Caco-2 (cell line): ENCODE results near the gene TMPRSS6. TPM values are rescaled to one million over a fixed set of nuclear protein-coding genes. Genes with fewer than 3 reads are reported as not detected.

Experiments
- BruUV-seq: library from RNA; stranded (reverse); fragments of 400-500 nt; replicated peaks from 2 replicates; lab custom pipeline; 2021; lab: Mats Ljungman, UMichigan
- CTCF ChIA-PET: fragments of 300-600 bp; sonication (Branson Sonifier 250); formaldehyde crosslinking; loops from one replicate; lab custom pipeline; 2022; ENCODE audit warnings: antibody characterized with exemption; lab: Charles Lee
- POLR2A ChIA-PET: fragments of 300-600 bp; sonication (Branson Sonifier 250); formaldehyde crosslinking; loops from one replicate; lab custom pipeline; 2022; ENCODE audit warnings: antibody characterized with exemption; lab: Charles Lee
- DNase-seq, 2 experiments: peaks; one replicate each; pipeline versions ENCODE4 v3.0.0 to v3.0.0-alpha.2; 2020 to 2022
- H3K27me3 ChIP-seq: replicated peaks from 2 replicates; pipeline ENCODE4 v1.6.0; 2011; ENCODE audit warnings: low read length; ENCODE audit not compliant: control insufficient read depth, insufficient read depth
- H3K36me3 ChIP-seq: 2 replicates; pipeline ENCODE4 v1.5.1; 2011; ENCODE audit warnings: low read length; ENCODE audit not compliant: control insufficient read depth, insufficient read depth
- H3K4me1 ChIP-seq: fragments of 250-450 bp; sonication (Bioruptor Pico); 2 replicates; pipeline ENCODE4 v1.5.1; 2020; ENCODE audit warnings: mild to moderate bottlenecking
- H3K4me3 ChIP-seq: 2 replicates; pipeline ENCODE4 v1.5.1; 2011; ENCODE audit warnings: low read depth, mild to moderate bottlenecking, control low read depth, low read length
- H3K9me3 ChIP-seq: fragments of 250-450 bp; sonication (Bioruptor Pico); 2 replicates; pipeline ENCODE4 v1.5.1; 2020; ENCODE audit warnings: mild to moderate bottlenecking, moderate library complexity
- H3K27ac Mint-ChIP-seq: one replicate; pipeline ENCODE4 v1.8.0; 2022; ENCODE audit warnings: mixed read lengths; ENCODE audit not compliant: unreplicated experiment
- H3K27me3 Mint-ChIP-seq: one replicate; pipeline ENCODE4 v1.8.0; 2022; ENCODE audit warnings: mixed read lengths; ENCODE audit not compliant: insufficient read depth, unreplicated experiment
- H3K36me3 Mint-ChIP-seq: one replicate; pipeline ENCODE4 v1.8.0; 2022; ENCODE audit warnings: mild to moderate bottlenecking, mixed read lengths; ENCODE audit not compliant: insufficient read depth, unreplicated experiment
- H3K4me1 Mint-ChIP-seq: one replicate; pipeline ENCODE4 v1.8.0; 2022; ENCODE audit warnings: low read depth, mixed read lengths; ENCODE audit not compliant: unreplicated experiment
- H3K4me3 Mint-ChIP-seq: one replicate; pipeline ENCODE4 v1.8.0; 2022; ENCODE audit warnings: mild to moderate bottlenecking, moderate library complexity, mixed read lengths; ENCODE audit not compliant: unreplicated experiment
- H3K9me3 Mint-ChIP-seq: one replicate; pipeline ENCODE4 v1.8.0; 2022; ENCODE audit warnings: mixed read lengths; ENCODE audit not compliant: unreplicated experiment
- intact Hi-C: fragments of 100-400 bp; cut with micrococcal nuclease; formaldehyde crosslinking; loops from one replicate; pipeline ENCODE4 v1.10.0; 2022; ENCODE audit not compliant: unreplicated experiment
- total RNA-seq: library from RNA; stranded (reverse); gene quantifications from 2 replicates; pipeline ENCODE4 v1.2.3, GENCODE V29; 2022
- TF ChIP-seq, protein P1 (sequence below), 2 experiments: fragments of 200-600 bp in 1 of 2; IDR thresholded peaks; 1 replicate in 1 of 2; 2 replicates in 1 of 2; pipeline versions ENCODE4 v1.5.1 to v1.8.0; 2011 to 2022; ENCODE audit warnings: antibody characterized with exemption in 1 of 2, control low read depth in 1 of 2, inconsistent platforms in 1 of 2, low read depth in 1 of 2, low read length in 1 of 2, mild to moderate bottlenecking in 1 of 2, moderate library complexity in 1 of 2; ENCODE audit not compliant: insufficient read depth in 1 of 2, severe bottlenecking in 1 of 2, unreplicated experiment in 1 of 2

Gene TMPRSS6
- total RNA-seq, 1 experiment from 2014 or later, result 1.6 TPM

DNA sequence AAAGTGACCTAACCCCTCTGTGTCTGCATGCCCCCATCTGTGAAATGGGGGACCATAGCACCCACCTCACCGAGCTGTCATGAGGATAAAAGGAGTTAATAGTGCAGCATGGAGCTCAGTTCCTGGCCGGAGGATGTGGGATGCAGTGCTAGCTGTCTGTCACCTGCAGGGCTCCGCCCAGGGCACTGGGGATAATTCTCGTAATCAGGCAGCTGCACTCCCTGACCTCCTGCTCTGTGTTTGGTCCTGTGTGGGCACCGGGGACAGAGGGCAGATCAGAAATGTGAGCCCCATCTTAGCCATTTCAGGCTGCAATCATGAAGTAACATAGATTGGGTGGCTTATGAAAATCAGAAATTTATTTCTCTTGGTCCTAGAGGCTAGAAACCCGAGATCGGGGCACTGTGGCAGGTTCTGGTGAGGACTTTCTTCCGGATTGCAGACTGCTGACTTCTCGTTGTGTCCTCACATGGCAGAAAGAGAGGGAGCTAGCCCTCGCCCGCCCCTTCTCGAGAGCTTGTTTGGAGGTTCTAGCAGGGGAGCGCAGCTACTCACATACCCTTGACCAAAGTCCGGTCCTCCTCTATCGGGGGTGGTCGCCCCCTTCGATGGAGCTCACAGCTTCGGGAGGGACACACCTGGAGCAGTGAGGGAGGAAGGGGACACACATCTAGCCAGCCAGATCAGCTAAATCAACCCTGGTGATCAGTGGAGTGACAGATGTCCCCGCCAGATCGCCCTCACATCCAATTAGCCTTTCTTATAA lies 54.7 kb downstream of the TMPRSS6 start:
- TF ChIP-seq, protein P1, sequence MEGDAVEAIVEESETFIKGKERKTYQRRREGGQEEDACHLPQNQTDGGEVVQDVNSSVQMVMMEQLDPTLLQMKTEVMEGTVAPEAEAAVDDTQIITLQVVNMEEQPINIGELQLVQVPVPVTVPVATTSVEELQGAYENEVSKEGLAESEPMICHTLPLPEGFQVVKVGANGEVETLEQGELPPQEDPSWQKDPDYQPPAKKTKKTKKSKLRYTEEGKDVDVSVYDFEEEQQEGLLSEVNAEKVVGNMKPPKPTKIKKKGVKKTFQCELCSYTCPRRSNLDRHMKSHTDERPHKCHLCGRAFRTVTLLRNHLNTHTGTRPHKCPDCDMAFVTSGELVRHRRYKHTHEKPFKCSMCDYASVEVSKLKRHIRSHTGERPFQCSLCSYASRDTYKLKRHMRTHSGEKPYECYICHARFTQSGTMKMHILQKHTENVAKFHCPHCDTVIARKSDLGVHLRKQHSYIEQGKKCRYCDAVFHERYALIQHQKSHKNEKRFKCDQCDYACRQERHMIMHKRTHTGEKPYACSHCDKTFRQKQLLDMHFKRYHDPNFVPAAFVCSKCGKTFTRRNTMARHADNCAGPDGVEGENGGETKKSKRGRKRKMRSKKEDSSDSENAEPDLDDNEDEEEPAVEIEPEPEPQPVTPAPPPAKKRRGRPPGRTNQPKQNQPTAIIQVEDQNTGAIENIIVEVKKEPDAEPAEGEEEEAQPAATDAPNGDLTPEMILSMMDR (IDR thresholded peaks at IDR 0.05; ENCODE audit: insufficient read depth in 1 of 2, low read depth in 1 of 2, low read length in 1 of 2, severe bottlenecking in 1 of 2, unreplicated experiment in 1 of 2), result no peak
- BruUV-seq, result no TSS peak
- no peaks in the 10 kb centered on the region for H3K9me3 Mint-ChIP-seq
- no peaks in the 10 kb centered on the region for H3K27me3 ChIP-seq
- no peak for DNase-seq
- POLR2A ChIA-PET, result no interaction called here
- H3K9me3 ChIP-seq, result no peaks in the 10 kb centered on the region
- no peak overlapping the region for H3K4me3 Mint-ChIP-seq
- H3K27ac Mint-ChIP-seq, result no peak overlapping the region
- H3K36me3 ChIP-seq, result no peaks in the 10 kb centered on the region
- no peaks in the 10 kb centered on the region for H3K27me3 Mint-ChIP-seq
- no peaks in the 10 kb centered on the region for H3K4me1 Mint-ChIP-seq
- no peaks in the 10 kb centered on the region for H3K36me3 Mint-ChIP-seq
- intact Hi-C loops, result no loop called here
- no peak overlapping the region for H3K4me3 ChIP-seq
- peaks cover 3% of the 10 kb centered on the region; the same call in 1 of the 2 replicates for H3K4me1 ChIP-seq
- CTCF ChIA-PET, result no interaction called here

DNA sequence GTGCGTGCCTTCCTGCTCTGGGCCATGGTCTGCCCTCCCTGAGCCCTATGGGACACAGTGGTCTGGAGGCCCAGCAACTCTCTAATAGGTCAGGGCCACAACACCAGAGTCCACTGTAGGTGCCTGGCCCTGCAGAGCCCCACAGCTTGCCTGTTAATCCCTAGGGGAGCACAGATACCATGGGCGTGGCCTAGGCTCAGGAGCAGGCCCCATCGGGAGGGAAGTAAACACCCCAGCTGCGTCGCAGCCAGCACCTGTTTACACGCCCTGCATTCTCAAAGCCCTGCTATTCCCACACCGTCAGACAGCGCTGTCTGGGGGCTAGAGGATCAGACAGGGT lies 55.5 kb downstream of the TMPRSS6 start:
- H3K36me3 Mint-ChIP-seq, result no peaks in the 10 kb centered on the region
- BruUV-seq, result no TSS peak
- no peak overlapping the region for H3K4me3 ChIP-seq
- H3K36me3 ChIP-seq, result no peaks in the 10 kb centered on the region
- intact Hi-C loops, result no loop called here
- H3K27me3 Mint-ChIP-seq, result no peaks in the 10 kb centered on the region
- TF ChIP-seq, protein P1 (IDR thresholded peaks at IDR 0.05; ENCODE audit: insufficient read depth in 1 of 2, low read depth in 1 of 2, low read length in 1 of 2, severe bottlenecking in 1 of 2, unreplicated experiment in 1 of 2), result no peak
- no peaks in the 10 kb centered on the region for H3K27me3 ChIP-seq
- H3K9me3 ChIP-seq, result no peaks in the 10 kb centered on the region
- H3K4me1 ChIP-seq, result peaks cover 3% of the 10 kb centered on the region; the same call in 1 of the 2 replicates
- H3K4me1 Mint-ChIP-seq, result no peaks in the 10 kb centered on the region
- CTCF ChIA-PET, result no interaction called here
- H3K9me3 Mint-ChIP-seq, result no peaks in the 10 kb centered on the region
- no peak overlapping the region for H3K4me3 Mint-ChIP-seq
- DNase-seq, result no peak
- H3K27ac Mint-ChIP-seq, result no peak overlapping the region
- POLR2A ChIA-PET, result no interaction called here

DNA sequence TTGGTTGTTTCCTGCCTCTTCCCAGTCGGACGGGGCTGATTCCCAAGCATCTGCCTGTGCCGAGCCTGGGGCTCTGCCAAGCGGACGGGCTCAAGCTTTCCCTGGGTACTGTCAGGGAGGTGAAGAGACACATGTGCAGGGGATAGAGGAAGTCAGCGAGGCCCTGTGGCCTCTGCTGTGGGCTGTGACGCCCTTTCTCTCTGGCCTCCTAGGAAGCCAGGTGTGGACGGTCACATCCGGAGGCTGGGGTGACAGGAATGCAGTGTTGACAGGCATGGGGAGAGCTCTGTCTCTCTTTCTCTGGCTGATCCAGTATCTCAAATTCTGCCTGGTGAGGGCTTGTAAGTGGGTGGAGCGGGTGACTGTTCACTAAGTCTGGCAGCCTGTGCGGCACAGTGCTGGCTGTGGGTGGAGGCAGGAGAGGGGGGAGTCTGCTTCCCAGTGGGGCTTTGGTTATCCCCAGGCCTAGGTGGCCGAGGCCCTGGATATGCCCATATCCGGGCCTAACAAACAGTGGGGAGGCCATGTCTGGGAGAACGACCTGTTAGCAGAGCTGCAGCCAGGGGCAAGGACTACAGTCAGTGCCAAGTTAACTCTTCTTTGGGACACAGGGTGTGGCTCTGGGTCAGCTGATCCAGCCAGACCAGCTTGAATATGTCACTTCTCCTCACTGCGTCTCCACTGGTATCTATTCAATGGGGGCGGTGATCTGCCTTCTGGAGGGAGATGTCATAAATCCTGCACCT lies 56.0 kb downstream of the TMPRSS6 start:
- Mint-ChIP-seq H3K4me1 (no peaks in the 10 kb centered on the region), H3K4me3 (no peak overlapping the region), H3K27ac (no peak overlapping the region), H3K27me3 (no peaks in the 10 kb centered on the region), H3K36me3 (no peaks in the 10 kb centered on the region), H3K9me3 (no peaks in the 10 kb centered on the region)
- peaks cover 3% of the 10 kb centered on the region; the same call in 1 of the 2 replicates for H3K4me1 ChIP-seq
- H3K4me3 ChIP-seq, result no peak overlapping the region
- no TSS peak for BruUV-seq
- DNase-seq, result no peak
- H3K27me3 ChIP-seq, result no peaks in the 10 kb centered on the region
- POLR2A ChIA-PET, result no interaction called here
- TF ChIP-seq, protein P1 (IDR thresholded peaks at IDR 0.05; ENCODE audit: insufficient read depth in 1 of 2, low read depth in 1 of 2, low read length in 1 of 2, severe bottlenecking in 1 of 2, unreplicated experiment in 1 of 2), result no peak
- no peaks in the 10 kb centered on the region for H3K36me3 ChIP-seq
- CTCF ChIA-PET, result no interaction called here
- no peaks in the 10 kb centered on the region for H3K9me3 ChIP-seq
- intact Hi-C loops, result no loop called here
